Right lobe of liver (tissue), 6 donors: ENCODE measurements around the gene C19orf44. TPM values are rescaled to one million over a fixed set of nuclear protein-coding genes. Genes with fewer than 3 reads are reported as not detected.

Source experiments
- ATAC-seq, 4 donors: fragments of 200-7000 bp; cut with Tn5 transposase; one replicate each; pipeline ENCODE4 v1.9.1; 2020; ENCODE audit warnings: mild to moderate bottlenecking in 4 of 4, moderate library complexity in 4 of 4
- DNase-seq, 3 donors: peaks; one replicate each; pipeline ENCODE4 v3.0.0-alpha.2; 2020
- H3K27ac ChIP-seq, 3 donors: fragments of 200-600 bp; one replicate each; pipeline ENCODE4 v1.8.0; 2022
- H3K27me3 ChIP-seq, 2 donors: fragments of 200-600 bp; one replicate each; pipeline ENCODE4 v1.8.0; 2022
- H3K36me3 ChIP-seq, 4 donors: fragments of 200-600 bp; sonication (generic) in 1 of 4; one replicate each; pipeline versions ENCODE4 v1.5.1 to v1.8.0; 2017 to 2022; ENCODE audit warnings: control low read depth in 1 of 4
- H3K4me1 ChIP-seq, 4 donors: fragments of 200-600 bp; sonication (generic) in 1 of 4; one replicate each; pipeline versions ENCODE4 v1.5.1 to v1.8.0; 2017 to 2022; ENCODE audit warnings: control low read depth in 1 of 4
- H3K4me3 ChIP-seq, 3 donors: fragments of 200-600 bp; one replicate each; pipeline ENCODE4 v1.8.0; 2022
- H3K9me3 ChIP-seq, 4 donors: fragments of 200-600 bp; sonication (generic) in 1 of 4; one replicate each; pipeline versions ENCODE4 v1.5.1 to v1.8.0; 2017 to 2022; ENCODE audit warnings: control low read depth in 1 of 4
- CTCF ChIP-seq, 4 donors: fragments of 200-600 bp in 3 of 4; fragments of 450-650 bp in 1 of 4; IDR thresholded peaks; one replicate each; pipeline versions ENCODE4 v1.5.1 to v1.8.0; 2016 to 2022; ENCODE audit warnings: antibody characterized with exemption in 4 of 4, mild to moderate bottlenecking in 2 of 4
- POLR2A ChIP-seq: fragments of 450-650 bp; IDR thresholded peaks from one replicate; pipeline ENCODE4 v1.6.1; 2017; ENCODE audit warnings: antibody characterized with exemption, mild to moderate bottlenecking
- WGBS: methylation state at CpG from one replicate; pipeline ENCODE4 v1.1.6; 2018; ENCODE audit warnings: low coverage, low lambda C conversion rate; ENCODE audit not compliant: insufficient coverage; ENCODE audit errors: missing lambda C conversion rate; 5-methylcytosine and 5-hydroxymethylcytosine counted together
- intact Hi-C, 2 donors: fragments of 100-400 bp; cut with DNase I; formaldehyde crosslinking; loops; one replicate each; pipeline versions ENCODE4 v1.11.2 to v1.14.1; 2022
- total RNA-seq, 6 experiments: library from RNA; depleted of rRNA in 2 of 6; stranded (reverse); fragments of >200 nt in 2 of 6; fragmentation: NEBNext Ultra II Directional in 3 of 6; extraction: Animal tissue kit (Norgen Biotek cat#: 25700) in 3 of 6; gene quantifications; one replicate each; pipeline versions ENCODE4 v1.1.0 to v1.2.4, GENCODE V29; 2016 to 2023
- donor health status: DM: no; HTN: yes; CAD: no.
- donor health status: DM: no; HTN: no; CAD: no.
- donor health status: DM: no; HTN: no; CAD: no.
- donor health status: DM: no; HTN: yes; CAD: no.
- donor health status: DM: no; HTN: yes; CAD: no.

Gene C19orf44
- total RNA-seq, 6 experiments from 2014 or later, result 1.8 to 4.3 (median 2.5) TPM

GRCh38 chr19:16521715-16522289, 25.6 kb downstream of the C19orf44 start:
- no peak for TF ChIP-seq CTCF (IDR thresholded peaks at IDR 0.05)
- no peak for TF ChIP-seq POLR2A
- WGBS, result 80% methylated on average over 1 of the region's 10 CpGs

GRCh38 chr19:16522559-16523377, 26.6 kb downstream of the C19orf44 start:
- Histone ChIP-seq H3K27me3 (no peaks in the 10 kb centered on the region), H3K9me3 (no peaks in the 10 kb centered on the region), H3K36me3 (peaks cover 0 to 90% (median 43%) of the 10 kb centered on the region in 4 donors), H3K4me1 (peaks cover 0 to 17% (median 8%) of the 10 kb centered on the region in 4 donors), H3K4me3 (no peak overlapping the region), H3K27ac (no peak overlapping the region)
- intact Hi-C loops, result no loop called here
- 97% methylated on average over 5 of the region's 25 CpGs for WGBS
- DNase-seq (no peak), ATAC-seq (no peak)
- no peak for TF ChIP-seq POLR2A
- no peak for TF ChIP-seq CTCF (IDR thresholded peaks at IDR 0.05)

More at GRCh38 chr19:16521715-16522289, 25.6 kb downstream of the C19orf44 start:
- Histone ChIP-seq H3K9me3 (no peaks in the 10 kb centered on the region), H3K4me1 (peaks cover 0 to 13% (median 4%) of the 10 kb centered on the region in 4 donors), H3K4me3 (no peak overlapping the region), H3K36me3 (peaks cover 0 to 85% (median 39%) of the 10 kb centered on the region in 4 donors), H3K27ac (no peak overlapping the region), H3K27me3 (no peaks in the 10 kb centered on the region)
- no peak for DNase-seq
- no peak for ATAC-seq
- intact Hi-C loops, result no loop called here

GRCh38 chr19:16524991-16525734, 29.0 kb downstream of the C19orf44 start:
- DNase-seq (no peak), ATAC-seq (no peak)
- Histone ChIP-seq H3K9me3 (no peaks in the 10 kb centered on the region), H3K27ac (no peak overlapping the region), H3K4me3 (no peak overlapping the region), H3K27me3 (no peaks in the 10 kb centered on the region), H3K36me3 (peaks cover 0 to 88% (median 52%) of the 10 kb centered on the region in 4 donors), H3K4me1 (peaks cover 0 to 18% (median 8%) of the 10 kb centered on the region in 4 donors)
- TF ChIP-seq CTCF (IDR thresholded peaks at IDR 0.05), result no peak
- TF ChIP-seq POLR2A, result no peak
- intact Hi-C loops, result no loop called here
- 100% methylated on average over 9 of the region's 54 CpGs for WGBS

GRCh38 chr19:16525751-16526481, 29.7 kb downstream of the C19orf44 start:
- DNase-seq, result no peak
- peak overlapping the region in 1 of 3 donors; percentile 19 for H3K27ac ChIP-seq
- TF ChIP-seq POLR2A (no peak), CTCF (IDR thresholded peaks at IDR 0.05) (no peak)
- H3K36me3 ChIP-seq, result peaks cover 0 to 88% (median 52%) of the 10 kb centered on the region in 4 donors
- H3K4me3 ChIP-seq, result no peak overlapping the region
- peak; percentile 40 to 85 (median 60) for ATAC-seq
- no peaks in the 10 kb centered on the region for H3K27me3 ChIP-seq
- WGBS, result 80% methylated on average over 3 of the region's 29 CpGs
- H3K9me3 ChIP-seq, result no peaks in the 10 kb centered on the region
- peaks cover 0 to 18% (median 8%) of the 10 kb centered on the region in 4 donors for H3K4me1 ChIP-seq
- intact Hi-C loops, result no loop called here
